DOHH2 (cell line): Measurements from ENCODE around the gene VEGFC.

Experiments used
- H3F3A ChIP-seq: fragments of 200-600 bp; sonication (generic), shearing (Covaris generic); 2 replicates; pipeline ENCODE4 v1.6.0; 2016; ENCODE audit warnings: antibody characterized with exemption, mild to moderate bottlenecking; ENCODE audit not compliant: control insufficient read depth, insufficient read depth
- H3K27ac ChIP-seq: fragments of 200-600 bp; sonication (generic); 2 replicates; pipeline ENCODE4 v1.5.1; 2014; ENCODE audit warnings: low read depth, mild to moderate bottlenecking, low read length, moderate library complexity
- H3K27me3 ChIP-seq: fragments of 200-600 bp; sonication (generic); 2 replicates; pipeline ENCODE4 v1.6.1; 2014; ENCODE audit warnings: mild to moderate bottlenecking, low read length, mixed read lengths; ENCODE audit not compliant: control insufficient read depth
- H3K36me3 ChIP-seq: fragments of 200-600 bp; sonication (generic); 2 replicates; pipeline ENCODE4 v1.6.1; 2014; ENCODE audit warnings: mild to moderate bottlenecking, low read length, moderate library complexity, mixed read lengths; ENCODE audit not compliant: control insufficient read depth
- H3K4me1 ChIP-seq: fragments of 200-600 bp; sonication (generic); 2 replicates; pipeline ENCODE4 v1.6.1; 2014; ENCODE audit warnings: mild to moderate bottlenecking, low read length, mixed read lengths; ENCODE audit not compliant: control insufficient read depth
- H3K4me2 ChIP-seq: fragments of 200-600 bp; sonication (generic); 2 replicates; pipeline ENCODE4 v1.6.0; 2014; ENCODE audit warnings: mild to moderate bottlenecking, low read length, moderate library complexity
- H3K4me3 ChIP-seq: fragments of 200-600 bp; sonication (generic); 2 replicates; pipeline ENCODE4 v1.5.1; 2014; ENCODE audit warnings: mild to moderate bottlenecking, low read length, mixed read lengths
- H3K79me2 ChIP-seq: fragments of 200-600 bp; sonication (generic); 2 replicates; pipeline ENCODE4 v1.6.1; 2014; ENCODE audit warnings: mild to moderate bottlenecking, low read length, mixed read lengths; ENCODE audit not compliant: control insufficient read depth
- H3K9me2 ChIP-seq: fragments of 200-600 bp; sonication (generic); replicated peaks from 2 replicates; pipeline ENCODE4 v1.6.1; 2014; ENCODE audit warnings: mild to moderate bottlenecking, low read length, mixed read lengths; ENCODE audit not compliant: control insufficient read depth
- H3K9me3 ChIP-seq: fragments of 200-600 bp; sonication (generic); 2 replicates; pipeline ENCODE4 v1.6.1; 2014; ENCODE audit warnings: antibody characterized with exemption, low read length, mixed read lengths; ENCODE audit not compliant: control insufficient read depth, insufficient read depth
- H4K20me1 ChIP-seq: fragments of 200-600 bp; sonication (generic); 2 replicates; pipeline ENCODE4 v1.6.0; 2014; ENCODE audit warnings: low read depth, mild to moderate bottlenecking, antibody characterized with exemption, low read length, moderate library complexity; ENCODE audit not compliant: control insufficient read depth, insufficient read depth
- EZH2phosphoT487 ChIP-seq: fragments of 200-600 bp; sonication (generic); IDR thresholded peaks from 2 replicates; pipeline ENCODE4 v1.6.1; 2017; ENCODE audit warnings: borderline replicate concordance, mild to moderate bottlenecking, antibody characterized with exemption, low read length, moderate library complexity, mixed read lengths
- TF ChIP-seq, protein P1 (sequence below): fragments of 200-600 bp; sonication (generic); IDR thresholded peaks from one replicate; pipeline ENCODE4 v1.5.1; 2014; ENCODE audit warnings: antibody characterized with exemption, mild to moderate bottlenecking, low read depth, low read length; ENCODE audit not compliant: poor library complexity, severe bottlenecking

The VEGFC gene

DNA sequence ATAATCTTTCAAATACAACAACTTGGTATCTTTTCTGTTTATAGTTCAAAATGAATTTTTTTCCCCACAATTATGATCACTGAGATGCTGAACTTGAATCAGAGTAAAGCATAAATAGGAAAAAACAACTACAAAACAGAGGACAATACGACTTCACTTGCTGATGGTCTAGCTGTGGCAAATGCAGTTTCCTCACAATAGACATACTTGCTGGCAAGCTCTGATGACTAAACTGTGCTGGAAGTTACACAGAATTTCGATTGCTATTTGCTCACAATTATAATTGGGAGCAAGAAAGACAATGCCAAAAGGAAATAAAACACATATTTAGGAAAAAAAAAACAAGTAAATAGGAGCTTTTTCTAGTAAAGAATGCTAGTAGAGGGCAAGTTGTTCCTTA lies 14.7 kb downstream of the VEGFC start:
- Histone ChIP-seq H3F3A (no peaks in the 10 kb centered on the region), H3K4me3 (no peak overlapping the region), H3K9me3 (no peaks in the 10 kb centered on the region), H3K4me2 (no peak overlapping the region), H4K20me1 (no peaks in the 10 kb centered on the region), H3K27ac (no peak overlapping the region), H3K9me2 (no peaks in the 10 kb centered on the region), H3K27me3 (no peaks in the 10 kb centered on the region), H3K79me2 (no peaks in the 10 kb centered on the region), H3K4me1 (no peaks in the 10 kb centered on the region), H3K36me3 (no peaks in the 10 kb centered on the region)
- TF ChIP-seq, protein P1, sequence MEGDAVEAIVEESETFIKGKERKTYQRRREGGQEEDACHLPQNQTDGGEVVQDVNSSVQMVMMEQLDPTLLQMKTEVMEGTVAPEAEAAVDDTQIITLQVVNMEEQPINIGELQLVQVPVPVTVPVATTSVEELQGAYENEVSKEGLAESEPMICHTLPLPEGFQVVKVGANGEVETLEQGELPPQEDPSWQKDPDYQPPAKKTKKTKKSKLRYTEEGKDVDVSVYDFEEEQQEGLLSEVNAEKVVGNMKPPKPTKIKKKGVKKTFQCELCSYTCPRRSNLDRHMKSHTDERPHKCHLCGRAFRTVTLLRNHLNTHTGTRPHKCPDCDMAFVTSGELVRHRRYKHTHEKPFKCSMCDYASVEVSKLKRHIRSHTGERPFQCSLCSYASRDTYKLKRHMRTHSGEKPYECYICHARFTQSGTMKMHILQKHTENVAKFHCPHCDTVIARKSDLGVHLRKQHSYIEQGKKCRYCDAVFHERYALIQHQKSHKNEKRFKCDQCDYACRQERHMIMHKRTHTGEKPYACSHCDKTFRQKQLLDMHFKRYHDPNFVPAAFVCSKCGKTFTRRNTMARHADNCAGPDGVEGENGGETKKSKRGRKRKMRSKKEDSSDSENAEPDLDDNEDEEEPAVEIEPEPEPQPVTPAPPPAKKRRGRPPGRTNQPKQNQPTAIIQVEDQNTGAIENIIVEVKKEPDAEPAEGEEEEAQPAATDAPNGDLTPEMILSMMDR, result no peak
- TF ChIP-seq EZH2phosphoT487, result no peak

DNA sequence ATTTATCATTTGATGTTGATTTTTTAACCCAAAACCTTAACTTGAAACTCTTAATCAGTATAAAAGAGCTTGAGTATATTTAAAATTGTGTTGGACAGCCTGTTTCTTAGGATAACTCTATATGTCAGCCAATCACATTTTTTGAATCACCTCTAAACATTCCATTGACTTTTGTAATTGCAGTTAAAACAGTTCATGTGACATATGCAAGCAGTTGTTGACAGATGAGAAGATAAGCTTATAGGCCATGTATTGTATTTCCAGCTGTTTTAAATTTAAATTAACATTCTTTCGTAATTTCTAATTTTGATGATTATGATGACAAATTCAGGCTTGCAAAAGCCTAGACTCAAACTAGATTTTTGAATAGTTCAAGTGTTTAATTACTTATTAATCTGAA lies 17.4 kb downstream of the VEGFC start:
- Histone ChIP-seq H3K9me3 (no peaks in the 10 kb centered on the region), H3K4me3 (no peak overlapping the region), H3K27me3 (no peaks in the 10 kb centered on the region), H3K4me1 (no peaks in the 10 kb centered on the region), H3K4me2 (no peak overlapping the region), H3F3A (no peaks in the 10 kb centered on the region), H3K9me2 (no peaks in the 10 kb centered on the region), H3K79me2 (no peaks in the 10 kb centered on the region), H3K36me3 (no peaks in the 10 kb centered on the region), H3K27ac (no peak overlapping the region), H4K20me1 (no peaks in the 10 kb centered on the region)
- TF ChIP-seq, protein P1, result no peak
- no peak for TF ChIP-seq EZH2phosphoT487

DNA sequence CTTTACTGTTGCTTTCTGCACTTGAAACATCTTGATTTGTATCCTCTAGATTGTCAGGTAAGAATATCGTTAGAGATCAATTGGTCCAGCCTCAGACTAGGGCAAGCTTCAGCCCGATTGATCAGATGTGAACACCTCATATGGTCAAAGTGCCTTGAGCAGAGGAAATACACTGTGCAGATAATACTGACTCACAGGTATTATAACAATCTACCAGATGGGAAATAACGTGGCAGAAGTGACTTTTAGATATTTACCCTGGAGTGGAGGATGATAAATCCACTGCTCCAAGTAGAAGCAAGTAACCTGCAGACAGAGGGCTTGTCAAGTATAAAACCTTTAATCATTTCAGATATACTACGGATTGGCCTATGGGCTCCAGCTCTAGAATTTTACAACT lies 17.9 kb downstream of the VEGFC start:
- no peak overlapping the region for H3K4me2 ChIP-seq
- H3K27me3 ChIP-seq, result no peaks in the 10 kb centered on the region
- H3K9me3 ChIP-seq, result no peaks in the 10 kb centered on the region
- H3K4me1 ChIP-seq, result no peaks in the 10 kb centered on the region
- H3F3A ChIP-seq, result no peaks in the 10 kb centered on the region
- no peaks in the 10 kb centered on the region for H3K9me2 ChIP-seq
- TF ChIP-seq, protein P1, result no peak
- no peaks in the 10 kb centered on the region for H4K20me1 ChIP-seq
- no peaks in the 10 kb centered on the region for H3K79me2 ChIP-seq
- no peak overlapping the region for H3K4me3 ChIP-seq
- H3K36me3 ChIP-seq, result no peaks in the 10 kb centered on the region
- no peak overlapping the region for H3K27ac ChIP-seq

DNA sequence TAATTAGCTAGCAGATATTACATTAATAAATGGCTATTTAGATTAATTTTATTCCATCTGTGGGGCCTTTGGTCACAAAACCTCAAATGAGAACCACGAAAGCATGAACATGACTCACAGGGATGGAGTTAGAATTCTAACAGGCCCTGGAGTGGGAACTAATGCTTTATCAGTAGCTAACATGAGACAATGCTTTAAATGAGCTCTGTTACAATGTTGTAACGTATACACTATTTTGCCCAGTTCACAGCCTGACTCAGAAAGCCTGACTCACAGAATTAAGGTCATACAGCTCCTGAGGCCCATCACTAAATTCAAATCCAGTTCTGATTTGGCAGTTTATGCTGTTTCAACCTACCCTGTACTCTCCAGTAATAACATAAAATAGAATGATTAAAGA lies 23.2 kb downstream of the VEGFC start:
- Histone ChIP-seq H3K4me2 (no peak overlapping the region), H3K9me3 (no peaks in the 10 kb centered on the region), H3F3A (no peaks in the 10 kb centered on the region), H3K27me3 (no peaks in the 10 kb centered on the region), H4K20me1 (no peaks in the 10 kb centered on the region), H3K36me3 (no peaks in the 10 kb centered on the region), H3K27ac (no peak overlapping the region), H3K4me1 (no peaks in the 10 kb centered on the region), H3K4me3 (no peak overlapping the region), H3K79me2 (no peaks in the 10 kb centered on the region), H3K9me2 (no peaks in the 10 kb centered on the region)
- TF ChIP-seq, protein P1, result no peak
- TF ChIP-seq EZH2phosphoT487, result no peak
